CD1c-positive myeloid dendritic cell (primary cell): ENCODE data around the gene MPV17.
"Not testable (repeated sequence)": the region's sequence is repeated elsewhere in the genome, so short reads cannot be mapped to it uniquely, and the experiment has no call there.

Source experiments
- DNase-seq: peaks from one replicate; pipeline ENCODE4 v3.0.0-alpha.2; 2016; ENCODE audit errors: extremely low spot score

Gene MPV17

GRCh38 chr2:27323596-27324285, 844 bp upstream of the MPV17 start:
- DNase-seq: no peak

- peak; percentile 59 for DNase-seq
Observed at GRCh38 chr2:27322301-27322765, 564 bp downstream of the MPV17 start.

GRCh38 chr2:27320958-27321543, 1.8 kb downstream of the MPV17 start:
- peak; percentile 41 for DNase-seq

- DNase-seq: not testable (repeated sequence)
Observed at GRCh38 chr2:27319839-27320238, 3.1 kb downstream of the MPV17 start.

GRCh38 chr2:27316655-27317412, 6.1 kb downstream of the MPV17 start:
- no peak for DNase-seq

- DNase-seq: no peak
Observed at GRCh38 chr2:27315122-27315521, 7.8 kb downstream of the MPV17 start.

GRCh38 chr2:27314709-27315108, 8.2 kb downstream of the MPV17 start:
- no peak for DNase-seq

GRCh38 chr2:27313882-27314645, 8.8 kb downstream of the MPV17 start:
- DNase-seq: no peak

GRCh38 chr2:27312152-27312551, 10.7 kb downstream of the MPV17 start:
- DNase-seq: no peak

- DNase-seq: no peak
Observed at GRCh38 chr2:27309651-27310050, 13.2 kb downstream of the MPV17 start.

GRCh38 chr2:27308359-27308881, 14.5 kb downstream of the MPV17 start, which contains the start of gene UCN:
Gene UCN, minus strand, starts transcription at chr2:27308445. Its CDS starts 550 bp downstream, at chr2:27307895.
- no peak for DNase-seq

- no peak for DNase-seq
Observed at GRCh38 chr2:27307545-27308358, 15.1 kb downstream of the MPV17 start.

GRCh38 chr2:27307287-27307544, 15.7 kb downstream of the MPV17 start:
- DNase-seq: no peak

- DNase-seq: peak; percentile 27
Observed at GRCh38 chr2:27306573-27307286, 16.2 kb downstream of the MPV17 start.

- DNase-seq: no peak
Observed at GRCh38 chr2:27306136-27306535, 16.8 kb downstream of the MPV17 start.

- DNase-seq: no peak
Observed at GRCh38 chr2:27305516-27305915, 17.4 kb downstream of the MPV17 start.

GRCh38 chr2:27304488-27305240, 18.2 kb downstream of the MPV17 start:
- no peak for DNase-seq

GRCh38 chr2:27303093-27304025, 19.5 kb downstream of the MPV17 start:
- DNase-seq: peak; percentile 82

GRCh38 chr2:27300606-27301005, 22.3 kb downstream of the MPV17 start:
- not testable (repeated sequence) for DNase-seq
